SK-N-SH treated with all-trans-retinoic acid at 6 μM for 48 hours (cell line): ENCODE measurements around the gene ZNF624.

Source experiments
- ARNTL ChIP-seq: fragments of 450-650 bp; formaldehyde crosslinking; IDR thresholded peaks from 2 replicates; pipeline ENCODE4 v1.5.0; 2020; ENCODE audit warnings: low read depth, mild to moderate bottlenecking, moderate library complexity, borderline replicate concordance
- ESRRG ChIP-seq: fragments of 250-450 bp; sonication (Bioruptor Pico); IDR thresholded peaks from 2 replicates; pipeline ENCODE4 v1.6.1; 2021; ENCODE audit warnings: mild to moderate bottlenecking
- ISL1 ChIP-seq: fragments of 250-450 bp; sonication (Bioruptor Pico); IDR thresholded peaks from 2 replicates; pipeline ENCODE4 v2.1.2; 2022; ENCODE audit warnings: mild to moderate bottlenecking, moderate library complexity
- PPARA ChIP-seq: fragments of 250-450 bp; sonication (Bioruptor Pico); IDR thresholded peaks from 2 replicates; pipeline ENCODE4 v1.5.0; 2020; ENCODE audit warnings: mild to moderate bottlenecking, borderline replicate concordance
- RARB ChIP-seq: fragments of 250-450 bp; sonication (Bioruptor Pico); IDR thresholded peaks from 2 replicates; pipeline ENCODE4 v1.8.0; 2021; ENCODE audit warnings: mild to moderate bottlenecking, moderate library complexity
- TOX ChIP-seq: fragments of 250-450 bp; sonication (Bioruptor Pico); IDR thresholded peaks from 2 replicates; pipeline ENCODE4 v1.8.0; 2021; ENCODE audit warnings: mild to moderate bottlenecking, moderate library complexity, borderline replicate concordance
- ZC3H10 ChIP-seq: fragments of 250-450 bp; sonication (Bioruptor Pico); IDR thresholded peaks from 2 replicates; pipeline ENCODE4 v1.5.1; 2021; ENCODE audit warnings: mild to moderate bottlenecking, moderate library complexity
- ZNF565 ChIP-seq: fragments of 450-650 bp; formaldehyde crosslinking; conservative IDR thresholded peaks from 2 replicates; pipeline ENCODE4 v1.5.0; 2020; ENCODE audit warnings: low read depth, mild to moderate bottlenecking, moderate library complexity
- ZNF8 ChIP-seq: fragments of 450-650 bp; formaldehyde crosslinking; IDR thresholded peaks from 2 replicates; pipeline ENCODE4 v1.5.0; 2020; ENCODE audit warnings: mild to moderate bottlenecking, moderate library complexity
- TF ChIP-seq, protein P1 (sequence below): fragments of 250-450 bp; sonication (Bioruptor Pico); IDR thresholded peaks from 2 replicates; pipeline ENCODE4 v1.8.0; 2020; ENCODE audit warnings: mild to moderate bottlenecking, moderate library complexity, borderline replicate concordance
- TF ChIP-seq, protein P2 (sequence below): fragments of 250-450 bp; sonication (Bioruptor Pico); IDR thresholded peaks from 2 replicates; pipeline ENCODE4 v1.5.1; 2020; ENCODE audit warnings: low read depth, mild to moderate bottlenecking, moderate library complexity

GRCh38 chr17:16653367-16654041 lies at the start of gene ZNF624:
- TF ChIP-seq ZC3H10 (CRISPR knock-in tag), result no peak
- TF ChIP-seq ZNF8 (CRISPR knock-in tag), result no peak
- TF ChIP-seq, protein P1, sequence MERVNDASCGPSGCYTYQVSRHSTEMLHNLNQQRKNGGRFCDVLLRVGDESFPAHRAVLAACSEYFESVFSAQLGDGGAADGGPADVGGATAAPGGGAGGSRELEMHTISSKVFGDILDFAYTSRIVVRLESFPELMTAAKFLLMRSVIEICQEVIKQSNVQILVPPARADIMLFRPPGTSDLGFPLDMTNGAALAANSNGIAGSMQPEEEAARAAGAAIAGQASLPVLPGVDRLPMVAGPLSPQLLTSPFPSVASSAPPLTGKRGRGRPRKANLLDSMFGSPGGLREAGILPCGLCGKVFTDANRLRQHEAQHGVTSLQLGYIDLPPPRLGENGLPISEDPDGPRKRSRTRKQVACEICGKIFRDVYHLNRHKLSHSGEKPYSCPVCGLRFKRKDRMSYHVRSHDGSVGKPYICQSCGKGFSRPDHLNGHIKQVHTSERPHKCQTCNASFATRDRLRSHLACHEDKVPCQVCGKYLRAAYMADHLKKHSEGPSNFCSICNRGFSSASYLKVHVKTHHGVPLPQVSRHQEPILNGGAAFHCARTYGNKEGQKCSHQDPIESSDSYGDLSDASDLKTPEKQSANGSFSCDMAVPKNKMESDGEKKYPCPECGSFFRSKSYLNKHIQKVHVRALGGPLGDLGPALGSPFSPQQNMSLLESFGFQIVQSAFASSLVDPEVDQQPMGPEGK, result no peak
- no peak for TF ChIP-seq RARB (CRISPR knock-in tag)
- no peak for TF ChIP-seq ARNTL (CRISPR knock-in tag)
- TF ChIP-seq ISL1 (CRISPR knock-in tag), result no peak
- no peak for TF ChIP-seq ZNF565
- no peak for TF ChIP-seq PPARA (CRISPR knock-in tag)
- no peak for TF ChIP-seq ESRRG
- no peak for TF ChIP-seq TOX (CRISPR knock-in tag)
- TF ChIP-seq, protein P2, sequence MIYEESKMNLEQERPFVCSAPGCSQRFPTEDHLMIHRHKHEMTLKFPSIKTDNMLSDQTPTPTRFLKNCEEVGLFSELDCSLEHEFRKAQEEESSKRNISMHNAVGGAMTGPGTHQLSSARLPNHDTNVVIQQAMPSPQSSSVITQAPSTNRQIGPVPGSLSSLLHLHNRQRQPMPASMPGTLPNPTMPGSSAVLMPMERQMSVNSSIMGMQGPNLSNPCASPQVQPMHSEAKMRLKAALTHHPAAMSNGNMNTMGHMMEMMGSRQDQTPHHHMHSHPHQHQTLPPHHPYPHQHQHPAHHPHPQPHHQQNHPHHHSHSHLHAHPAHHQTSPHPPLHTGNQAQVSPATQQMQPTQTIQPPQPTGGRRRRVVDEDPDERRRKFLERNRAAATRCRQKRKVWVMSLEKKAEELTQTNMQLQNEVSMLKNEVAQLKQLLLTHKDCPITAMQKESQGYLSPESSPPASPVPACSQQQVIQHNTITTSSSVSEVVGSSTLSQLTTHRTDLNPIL (CRISPR knock-in tag), result no peak
